Neuronal stem cell (in vitro differentiated cells): ENCODE data around the gene AP5S1.

Experiments
- DNase-seq: peaks from one replicate; pipeline ENCODE4 v3.0.0-alpha.2; 2013; ENCODE audit warnings: low spot score
- H2AFZ ChIP-seq: one replicate; pipeline ENCODE4 v1.6.1; 2013; ENCODE audit warnings: mild to moderate bottlenecking, low read length, inconsistent platforms
- H2AK5ac ChIP-seq: 2 replicates; pipeline ENCODE4 v1.6.1; 2013; ENCODE audit warnings: low read depth, mild to moderate bottlenecking, inconsistent platforms, low read length, moderate library complexity, mixed read lengths
- H2BK120ac ChIP-seq: 2 replicates; pipeline ENCODE4 v1.6.1; 2013; ENCODE audit warnings: low read depth, mild to moderate bottlenecking, inconsistent platforms, low read length, moderate library complexity, mixed read lengths
- H2BK12ac ChIP-seq: one replicate; pipeline ENCODE4 v1.6.1; 2013; ENCODE audit warnings: low read length, inconsistent platforms
- H2BK15ac ChIP-seq: 2 replicates; pipeline ENCODE4 v1.6.1; 2013; ENCODE audit warnings: mild to moderate bottlenecking, low read length, inconsistent platforms, mixed read lengths
- H2BK5ac ChIP-seq: one replicate; pipeline ENCODE4 v1.6.1; 2013; ENCODE audit warnings: inconsistent platforms, mild to moderate bottlenecking, low read length, moderate library complexity
- H3K14ac ChIP-seq: one replicate; pipeline ENCODE4 v1.6.1; 2013; ENCODE audit warnings: low read length, inconsistent platforms
- H3K18ac ChIP-seq: 2 replicates; pipeline ENCODE4 v1.6.1; 2013; ENCODE audit warnings: low read length, inconsistent platforms
- H3K23ac ChIP-seq: 2 replicates; pipeline ENCODE4 v1.6.1; 2013; ENCODE audit warnings: low read depth, mild to moderate bottlenecking, mixed read lengths, low read length, inconsistent platforms; ENCODE audit not compliant: poor library complexity
- H3K27ac ChIP-seq: replicated peaks from 3 replicates; pipeline ENCODE4 v1.5.1; 2013; ENCODE audit warnings: low read length, inconsistent platforms
- H3K27me3 ChIP-seq, 3 experiments: 2 replicates each; pipeline ENCODE4 v1.6.1; 2013; ENCODE audit warnings: low read length in 3 of 3, mild to moderate bottlenecking in 2 of 3, inconsistent platforms in 1 of 3, low read depth in 1 of 3, mixed read lengths in 1 of 3, moderate library complexity in 1 of 3; ENCODE audit not compliant: control insufficient read depth in 3 of 3, insufficient read depth in 3 of 3
- H3K36me3 ChIP-seq, 2 donors: replicated peaks in 1 of 2; 2 replicates each; pipeline ENCODE4 v1.6.1; 2013; ENCODE audit warnings: low read length in 2 of 2; ENCODE audit not compliant: control insufficient read depth in 2 of 2, insufficient read depth in 2 of 2
- H3K4ac ChIP-seq: 2 replicates; pipeline ENCODE4 v1.6.1; 2013; ENCODE audit warnings: inconsistent platforms, mild to moderate bottlenecking, low read length, moderate library complexity
- H3K4me1 ChIP-seq, 2 donors: 1 replicate in 1 of 2; 2 replicates in 1 of 2; pipeline ENCODE4 v1.6.1; 2013; ENCODE audit warnings: low read length in 2 of 2, low read depth in 1 of 2; ENCODE audit not compliant: control insufficient read depth in 2 of 2, insufficient read depth in 1 of 2
- H3K4me2 ChIP-seq: one replicate; pipeline ENCODE4 v1.6.1; 2013; ENCODE audit warnings: mild to moderate bottlenecking, low read length, inconsistent platforms; ENCODE audit not compliant: insufficient read depth, poor library complexity, severe bottlenecking
- H3K4me3 ChIP-seq, 2 donors: 2 replicates each; pipeline ENCODE4 v1.5.1; 2013; ENCODE audit warnings: low read length in 2 of 2, mild to moderate bottlenecking in 2 of 2, inconsistent platforms in 1 of 2, moderate library complexity in 1 of 2
- H3K79me1 ChIP-seq: one replicate; pipeline ENCODE4 v1.6.1; 2013; ENCODE audit warnings: low read depth, mild to moderate bottlenecking, inconsistent platforms, low read length, moderate library complexity
- H3K9ac ChIP-seq: one replicate; pipeline ENCODE4 v1.6.1; 2013; ENCODE audit warnings: mild to moderate bottlenecking, low read depth, low read length, inconsistent platforms; ENCODE audit not compliant: poor library complexity
- H3K9me3 ChIP-seq, 2 donors: replicated peaks in 1 of 2; 2 replicates each; pipeline versions ENCODE3 to v1.6.1; 2013; ENCODE audit warnings: low read length in 2 of 2, mild to moderate bottlenecking in 2 of 2, inconsistent platforms in 1 of 2, low read depth in 1 of 2, mixed read lengths in 1 of 2, moderate library complexity in 1 of 2; ENCODE audit not compliant: control insufficient read depth in 2 of 2, insufficient read depth in 1 of 2
- H4K8ac ChIP-seq: one replicate; pipeline ENCODE4 v1.6.1; 2013; ENCODE audit warnings: low read depth, mild to moderate bottlenecking, inconsistent platforms, low read length, moderate library complexity
- H4K91ac ChIP-seq: one replicate; pipeline ENCODE4 v1.6.1; 2013; ENCODE audit warnings: low read length, low read depth, mild to moderate bottlenecking, inconsistent platforms; ENCODE audit not compliant: poor library complexity
- WGBS, 2 donors: extraction: QIAGEN DNeasy Blood & Tissue Kit; methylation state at CpG; one replicate each; pipeline ENCODE4 v1.1.7; 2013; ENCODE audit warnings: missing lambda C conversion rate in 2 of 2, mixed read lengths in 1 of 2; ENCODE audit not compliant: insufficient read length in 2 of 2, insufficient replicate concordance in 1 of 2; ENCODE audit errors: extremely low coverage in 2 of 2; 5-methylcytosine and 5-hydroxymethylcytosine counted together

The AP5S1 gene

GRCh38 chr20:3777381-3777715 is 43.0 kb upstream of the AP5S1 start:
- Histone ChIP-seq H3K9me3 (peaks cover 3 to 4% of the 10 kb centered on the region in 2 donors), H3K4ac (no peak overlapping the region), H2BK12ac (no peak overlapping the region), H2AK5ac (peak overlapping the region; percentile 44), H3K4me2 (peak overlapping the region; percentile 92), H3K4me3 (peak overlapping the region; percentile 37 to 79), H3K27ac (no peak overlapping the region), H3K27me3 (peaks cover 2 to 53% (median 34%) of the 10 kb centered on the region in 3 experiments), H3K23ac (peak overlapping the region; percentile 69), H3K14ac (peak overlapping the region; percentile 95), H4K91ac (no peak overlapping the region), H4K8ac (peak overlapping the region; percentile 48), H3K36me3 (no peaks in the 10 kb centered on the region), H3K79me1 (no peaks in the 10 kb centered on the region), H2AFZ (peak overlapping the region; percentile 97), H2BK5ac (no peak overlapping the region), H3K9ac (peak overlapping the region; percentile 74), H2BK120ac (peak overlapping the region; percentile 75), H3K18ac (peak overlapping the region; percentile 92), H3K4me1 (peaks cover 3 to 10% of the 10 kb centered on the region in 2 donors), H2BK15ac (peak overlapping the region; percentile 98)
- no CpG with 5 or more reads among the region's 16 CpGs for WGBS, 2 donors
- no peak for DNase-seq

GRCh38 chr20:3777716-3778629 is 42.4 kb upstream of the AP5S1 start:
- Histone ChIP-seq H3K9ac (peak overlapping the region; percentile 74), H3K79me1 (no peaks in the 10 kb centered on the region), H3K36me3 (no peaks in the 10 kb centered on the region), H3K18ac (peak overlapping the region; percentile 92), H4K8ac (no peak overlapping the region), H3K4me2 (peak overlapping the region; percentile 92), H3K14ac (peak overlapping the region; percentile 95), H3K9me3 (peaks cover 3 to 4% of the 10 kb centered on the region in 2 donors), H2AK5ac (peak overlapping the region; percentile 44), H2BK12ac (peak overlapping the region; percentile 53), H3K4ac (no peak overlapping the region), H2AFZ (peak overlapping the region; percentile 97), H3K4me1 (peaks cover 3 to 10% of the 10 kb centered on the region in 2 donors), H3K23ac (peak overlapping the region; percentile 69), H3K4me3 (peak overlapping the region; percentile 37 to 79), H2BK5ac (no peak overlapping the region), H2BK15ac (peak overlapping the region; percentile 98), H4K91ac (no peak overlapping the region), H3K27ac (no peak overlapping the region), H3K27me3 (peaks cover 2 to 51% (median 34%) of the 10 kb centered on the region in 3 experiments), H2BK120ac (peak overlapping the region; percentile 75)
- peak; percentile 47 for DNase-seq
- no CpG with 5 or more reads among the region's 70 CpGs for WGBS, 2 donors

GRCh38 chr20:3778976-3779375 is 41.4 kb upstream of the AP5S1 start:
- Histone ChIP-seq H3K4me1 (peaks cover 3 to 10% of the 10 kb centered on the region in 2 donors), H3K79me1 (no peaks in the 10 kb centered on the region), H3K36me3 (no peaks in the 10 kb centered on the region), H3K23ac (no peak overlapping the region), H2AK5ac (peak overlapping the region; percentile 27), H3K9me3 (peaks cover 3 to 4% of the 10 kb centered on the region in 2 donors), H3K14ac (no peak overlapping the region), H2BK15ac (peak overlapping the region; percentile 98), H3K27ac (no peak overlapping the region), H3K4me3 (no peak overlapping the region), H2BK12ac (no peak overlapping the region), H3K4me2 (no peak overlapping the region), H3K18ac (no peak overlapping the region), H2BK5ac (no peak overlapping the region), H2BK120ac (no peak overlapping the region), H3K9ac (no peak overlapping the region), H3K27me3 (peaks cover 2 to 46% (median 34%) of the 10 kb centered on the region in 3 experiments), H3K4ac (no peak overlapping the region), H4K91ac (no peak overlapping the region), H4K8ac (no peak overlapping the region), H2AFZ (no peak overlapping the region)
- no peak for DNase-seq
- no CpG with 5 or more reads among the region's 18 CpGs for WGBS, 2 donors
